ENCODE data around the gene SCUBE2.
"Not testable (repeated sequence)": the region's sequence is repeated elsewhere in the genome, so short reads cannot be mapped to it uniquely, and the experiment has no call there.

SCUBE2 gene

GRCh38 chr11:9103542-9104276, 12.3 kb upstream of the SCUBE2 start:
- no peak for DNase-seq

- no peak for DNase-seq
Observed at GRCh38 chr11:9099617-9100016, 8.2 kb upstream of the SCUBE2 start.

- not testable (repeated sequence) for DNase-seq
Observed at GRCh38 chr11:9098455-9098854, 7.1 kb upstream of the SCUBE2 start.

- not testable (repeated sequence) for DNase-seq
Observed at GRCh38 chr11:9097186-9097943, 6.0 kb upstream of the SCUBE2 start.

- no peak for DNase-seq
Observed at GRCh38 chr11:9096427-9096826, 5.0 kb upstream of the SCUBE2 start.

- DNase-seq: no peak
Observed at GRCh38 chr11:9095421-9095820, 4.0 kb upstream of the SCUBE2 start.

GRCh38 chr11:9094420-9094819, 3.0 kb upstream of the SCUBE2 start:
- no peak for DNase-seq

GRCh38 chr11:9092853-9093778, 1.7 kb upstream of the SCUBE2 start:
- DNase-seq: no peak

- DNase-seq: no peak
Observed at GRCh38 chr11:9092072-9092471, 673 bp upstream of the SCUBE2 start.

- no peak for DNase-seq
Observed at GRCh38 chr11:9090488-9091043, 833 bp downstream of the SCUBE2 start.

- no peak for DNase-seq
Observed at GRCh38 chr11:9089636-9090035, 1.8 kb downstream of the SCUBE2 start.

- DNase-seq: no peak
Observed at GRCh38 chr11:9089061-9089460, 2.3 kb downstream of the SCUBE2 start.

GRCh38 chr11:9082575-9082974, 8.8 kb downstream of the SCUBE2 start:
- no peak for DNase-seq

- DNase-seq: no peak
Observed at GRCh38 chr11:9081153-9081552, 10.2 kb downstream of the SCUBE2 start.

GRCh38 chr11:9078113-9079086, 13.0 kb downstream of the SCUBE2 start:
- DNase-seq: no peak

- no peak for DNase-seq
Observed at GRCh38 chr11:9077164-9077563, 14.2 kb downstream of the SCUBE2 start.

GRCh38 chr11:9076661-9077060, 14.7 kb downstream of the SCUBE2 start:
- DNase-seq: no peak

GRCh38 chr11:9076046-9076445, 15.4 kb downstream of the SCUBE2 start:
- DNase-seq: no peak

GRCh38 chr11:9075556-9075955, 15.8 kb downstream of the SCUBE2 start:
- DNase-seq: no peak

GRCh38 chr11:9074338-9075029, 16.9 kb downstream of the SCUBE2 start:
- no peak for DNase-seq

All from GF-D8 (cell line).